GM18520 (cell line): ENCODE measurements around the gene SGO1.

Source experiments
- ATAC-seq: cut with Tn5 transposase; IDR thresholded peaks from one replicate; pipeline ENCODE4 v1.9.1; 2021; ENCODE audit not compliant: unreplicated experiment

SGO1 gene

DNA sequence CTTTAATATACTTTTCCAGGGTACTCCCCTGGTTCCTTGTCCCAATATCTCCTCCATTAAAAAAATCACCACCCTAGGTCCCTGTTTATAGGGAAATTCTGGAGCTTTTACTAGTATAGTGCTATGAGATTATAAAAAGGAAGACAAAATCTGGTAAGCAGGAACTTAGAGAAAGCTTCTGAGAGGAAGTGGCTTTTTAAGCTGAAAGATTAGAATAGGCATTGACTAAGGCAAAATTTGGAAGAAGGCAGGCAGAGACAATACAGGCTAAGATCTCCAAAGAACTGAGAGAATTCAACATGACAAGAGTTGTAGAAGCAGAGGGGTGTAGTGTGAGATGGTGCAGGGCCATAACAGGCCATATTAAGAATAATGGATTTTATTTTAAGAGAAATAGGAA, 25.8 kb downstream of the SGO1 start:
- ATAC-seq, result no peak

DNA sequence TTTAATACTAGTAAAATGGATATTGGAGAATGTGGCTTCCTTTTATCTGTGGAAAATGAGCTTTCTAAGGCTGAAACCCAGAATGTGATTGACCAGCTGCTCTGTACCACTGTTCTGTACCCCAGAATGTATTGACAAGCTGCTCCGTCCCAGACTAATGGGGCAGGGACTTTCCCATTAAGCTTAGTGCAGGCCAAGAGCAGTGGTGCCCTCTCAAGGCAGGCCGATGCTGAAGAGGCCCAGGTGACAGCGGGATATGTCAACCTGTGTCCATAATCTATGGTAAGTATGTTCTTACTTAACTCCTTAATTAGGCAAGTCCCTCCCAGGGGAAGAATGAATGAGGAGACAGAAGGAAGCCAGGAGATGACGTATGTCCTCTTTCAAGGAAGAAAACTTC, 31.1 kb downstream of the SGO1 start:
- ATAC-seq, result no peak

DNA sequence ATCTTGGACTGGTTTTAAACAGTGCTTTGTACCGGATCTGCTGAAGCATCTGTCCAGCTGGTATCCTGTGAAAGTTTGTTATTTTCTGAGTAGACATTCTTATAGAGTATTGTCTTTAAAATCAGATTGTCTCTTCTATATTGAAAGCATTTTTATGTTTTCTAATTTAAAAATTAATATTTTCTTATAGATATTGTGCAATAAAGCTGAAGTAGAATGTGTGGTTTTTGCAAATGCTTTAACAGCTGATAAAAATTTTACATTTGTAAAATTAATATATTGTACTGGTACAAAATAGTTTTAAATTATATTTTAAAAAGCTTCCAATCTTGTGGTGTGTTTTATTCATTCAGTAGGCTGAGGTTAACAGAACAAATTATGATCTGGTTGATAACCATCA, 31.9 kb downstream of the SGO1 start:
- ATAC-seq, result no peak

DNA sequence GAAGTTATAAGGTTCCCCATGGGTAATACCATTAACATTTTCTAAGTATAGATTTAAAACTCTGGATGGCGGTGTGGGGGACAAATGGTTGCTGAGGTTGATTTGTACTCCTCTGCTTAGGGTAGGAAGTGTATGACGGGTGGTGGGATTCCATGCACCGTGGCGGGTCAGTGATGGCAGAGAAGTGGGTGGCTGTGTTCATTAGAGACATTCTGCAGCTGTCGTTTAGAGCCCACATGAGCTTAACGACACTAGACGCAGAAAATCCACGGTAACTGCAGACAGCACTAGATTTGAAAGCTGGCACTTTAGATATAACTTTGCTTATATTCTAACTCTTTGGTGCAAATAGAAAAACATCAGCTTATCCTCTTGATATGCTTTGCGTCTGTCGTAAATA, 37.5 kb downstream of the SGO1 start:
- no peak for ATAC-seq

DNA sequence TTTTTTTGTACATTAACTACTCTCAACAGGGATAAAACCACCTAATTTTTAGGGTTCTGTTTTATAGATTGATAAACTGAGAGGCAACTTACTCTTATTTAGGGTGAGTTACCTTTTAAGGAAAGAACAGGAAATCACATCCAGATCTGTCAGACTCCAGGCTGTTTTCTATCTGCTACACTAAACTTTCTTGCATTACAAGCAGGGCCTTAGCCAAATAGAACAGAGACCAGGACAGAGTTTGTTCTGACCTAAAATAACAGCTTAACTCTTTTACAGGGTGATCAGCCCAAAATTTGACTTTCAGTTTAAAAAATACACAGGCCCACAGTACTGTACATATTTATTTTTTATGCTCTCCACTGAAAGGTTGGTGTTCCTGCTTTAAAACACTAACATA, 38.6 kb downstream of the SGO1 start:
- ATAC-seq, result no peak

DNA sequence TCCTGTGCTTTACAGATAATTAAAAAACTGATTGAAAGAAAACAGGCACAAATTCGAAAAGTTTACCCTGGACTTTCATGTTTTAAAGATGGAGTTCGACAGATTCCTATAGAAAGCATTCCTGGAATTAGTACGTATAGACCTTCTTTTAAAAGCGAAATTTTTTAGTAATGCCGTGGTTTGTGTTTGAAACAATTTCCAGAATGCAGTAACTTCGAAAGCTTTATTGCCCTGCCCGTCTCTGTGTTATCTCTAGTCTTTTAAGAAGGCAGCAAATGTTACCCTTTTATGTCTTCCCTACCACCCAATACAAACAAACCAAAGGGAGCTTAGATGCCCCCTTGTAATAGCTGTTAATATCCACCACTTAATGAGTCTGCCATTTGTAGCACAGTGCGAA, 39.7 kb downstream of the SGO1 start:
- ATAC-seq, result no peak

DNA sequence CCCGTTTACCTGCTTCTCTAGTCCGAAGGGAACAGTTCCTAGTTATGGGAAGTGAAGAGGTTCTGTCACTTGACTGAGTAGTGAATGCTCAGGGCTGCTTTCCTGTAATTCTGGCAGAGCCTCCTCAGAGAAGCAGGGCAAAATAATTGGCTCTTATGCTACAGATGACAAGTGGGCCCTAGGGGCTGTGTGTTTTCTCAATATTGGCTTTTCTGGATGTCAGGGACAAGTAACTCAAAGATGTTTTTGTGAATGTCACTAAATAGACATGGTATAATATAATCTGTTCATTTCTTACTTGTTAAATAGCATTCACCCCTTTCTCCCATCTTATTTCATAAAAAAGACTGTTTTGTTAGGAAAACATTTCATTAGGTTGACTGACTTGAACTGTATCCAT, 40.1 kb downstream of the SGO1 start:
- ATAC-seq, result no peak

DNA sequence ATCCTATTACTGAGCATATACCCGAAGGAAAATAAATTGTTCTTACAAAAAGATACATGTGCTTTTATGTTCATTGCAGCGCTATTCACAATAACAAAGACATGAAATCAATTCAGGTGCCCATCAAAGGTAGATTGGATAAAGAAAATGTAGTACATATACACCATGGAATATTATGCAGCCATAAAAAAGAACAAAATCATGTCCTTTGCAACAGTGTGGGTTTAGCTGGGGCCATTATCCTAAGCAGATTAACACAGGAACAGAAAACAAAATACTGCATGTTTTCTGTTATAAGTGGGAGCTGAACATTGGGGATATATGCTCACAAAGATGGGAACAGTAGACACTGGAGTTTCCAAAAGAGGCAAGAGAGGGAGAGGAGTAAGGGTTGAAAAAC, 42.5 kb downstream of the SGO1 start:
- no peak for ATAC-seq

DNA sequence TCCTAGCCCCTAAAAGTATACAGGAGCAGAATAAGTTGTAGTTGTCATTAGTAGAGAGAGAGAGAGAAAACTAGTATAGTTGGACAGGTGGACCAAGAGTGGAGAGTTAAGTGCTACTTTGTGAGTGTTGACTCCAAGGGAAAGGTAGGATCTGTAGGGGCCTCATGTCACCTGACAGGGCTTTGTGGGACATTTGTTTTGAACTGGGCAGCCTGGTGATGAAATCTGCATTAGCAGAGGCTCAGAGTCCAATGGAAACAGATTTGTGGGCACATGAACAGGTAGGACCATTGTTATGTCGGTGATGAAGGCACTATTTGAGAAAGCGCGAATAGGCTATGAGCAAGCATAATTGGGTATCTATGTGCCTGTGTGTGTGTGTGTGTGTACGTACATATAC, 43.5 kb downstream of the SGO1 start:
- no peak for ATAC-seq

DNA sequence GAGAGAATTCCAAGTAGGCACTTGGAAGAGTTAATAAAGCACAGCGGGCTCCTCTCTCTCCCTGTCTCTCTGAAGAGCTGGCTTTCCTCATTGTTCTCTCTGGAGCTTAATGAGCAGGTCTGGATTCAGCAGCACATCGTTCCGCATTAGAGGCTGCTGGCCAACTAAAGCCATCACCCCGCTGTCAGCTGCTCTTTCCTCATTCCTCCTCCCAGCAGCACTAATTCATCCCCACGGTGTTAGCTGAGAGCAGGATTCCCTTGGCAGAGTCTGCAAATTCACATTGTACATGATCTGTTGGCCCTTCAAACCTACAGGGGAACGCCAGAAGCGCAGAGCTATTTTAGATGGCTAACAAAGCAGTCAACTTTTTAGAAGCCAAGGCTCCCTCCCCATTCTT, 44.2 kb downstream of the SGO1 start:
- no peak for ATAC-seq

DNA sequence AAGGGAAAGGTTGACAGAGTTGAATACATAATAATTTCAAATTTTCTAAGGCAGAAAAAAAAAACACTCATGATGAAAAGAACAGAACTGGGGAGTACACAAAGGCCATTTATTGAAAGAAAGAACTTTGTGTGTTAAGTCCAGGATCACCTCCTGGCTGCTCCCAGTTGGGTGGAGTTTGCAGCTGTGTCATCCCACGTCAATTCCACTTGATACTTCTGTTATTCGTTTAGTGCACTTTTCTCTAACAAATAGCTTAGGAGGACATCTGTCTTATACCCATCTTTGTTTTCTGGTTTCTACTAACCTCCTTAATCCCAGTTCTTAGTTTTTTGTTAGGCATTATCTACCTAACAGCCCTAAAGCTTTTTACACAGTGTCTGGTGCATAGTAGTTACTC, 44.7 kb downstream of the SGO1 start:
- no peak for ATAC-seq

DNA sequence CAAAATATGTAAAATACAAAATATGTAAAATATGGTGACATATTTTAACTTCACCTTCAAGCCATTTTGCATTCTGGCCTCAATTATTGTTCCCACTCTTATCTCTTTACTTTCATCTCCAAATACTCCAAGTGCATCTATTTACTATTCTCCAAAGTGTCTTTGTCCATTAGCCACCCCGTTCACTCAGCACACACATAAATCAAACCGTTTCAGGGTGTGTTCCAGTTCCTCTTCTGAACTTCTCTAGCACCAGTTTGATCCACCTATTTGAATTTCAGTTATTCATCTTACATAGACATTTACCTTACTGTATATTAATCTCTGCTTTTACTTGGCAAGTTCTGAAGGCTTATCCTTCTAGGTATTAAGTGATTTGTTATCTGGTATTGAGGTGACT, 45.1 kb downstream of the SGO1 start:
- no peak for ATAC-seq

DNA sequence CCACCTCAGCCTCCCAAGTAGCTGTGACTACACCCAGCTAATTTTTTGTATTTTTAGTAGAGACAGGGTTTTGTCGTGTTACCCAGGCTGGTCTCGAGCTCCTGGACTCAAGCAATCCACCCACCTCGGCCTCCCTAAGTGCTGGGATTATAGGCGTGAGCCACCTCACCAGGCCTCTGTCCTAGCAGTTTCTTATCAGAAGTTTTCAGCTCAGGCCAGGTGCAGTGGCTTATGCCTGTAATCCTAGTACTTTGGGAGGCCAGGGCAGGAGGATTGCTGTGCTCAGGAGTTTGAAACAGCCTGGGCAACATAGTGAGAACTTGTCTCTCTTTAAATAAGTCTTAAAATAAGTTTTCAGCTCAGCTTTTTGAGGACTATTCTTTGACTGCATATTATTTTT, 48.4 kb downstream of the SGO1 start:
- no peak for ATAC-seq

DNA sequence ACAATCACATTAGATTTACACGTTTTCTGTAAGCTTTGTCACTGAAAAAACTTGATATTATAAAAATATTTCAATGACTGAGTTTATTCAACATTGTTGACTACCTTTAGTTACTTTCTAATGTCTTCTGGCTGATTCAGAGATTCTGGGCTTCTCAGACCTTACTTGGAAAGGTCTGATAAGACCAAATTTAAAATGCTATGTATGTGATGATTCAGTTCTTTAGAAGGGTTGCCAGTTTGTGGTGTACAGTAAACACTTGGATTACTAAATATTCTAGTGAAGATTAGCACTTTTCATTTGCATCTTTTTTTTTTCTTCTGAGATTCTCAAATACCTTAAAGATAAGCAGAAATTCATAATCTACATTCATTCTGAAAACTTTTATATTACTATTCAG, 49.8 kb downstream of the SGO1 start:
- no peak for ATAC-seq

DNA sequence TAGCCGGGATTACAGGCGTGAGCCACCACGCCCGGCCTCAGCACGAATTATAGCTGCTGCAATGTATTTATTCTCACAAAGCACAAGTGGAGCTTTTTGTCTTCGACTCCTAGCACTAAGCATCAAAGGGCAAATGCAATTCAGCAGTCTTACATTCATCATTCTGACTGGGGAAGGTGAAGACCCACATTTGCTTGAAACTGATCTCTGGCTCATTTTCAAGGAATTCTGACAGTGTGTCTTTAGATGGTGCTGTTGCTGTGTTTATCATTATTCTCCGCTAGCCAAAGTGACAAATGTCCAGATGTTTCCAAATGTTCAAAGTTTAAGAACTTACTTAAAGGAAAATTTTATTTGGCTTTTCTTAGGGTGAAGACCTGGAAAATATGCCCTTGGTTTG, 55.9 kb downstream of the SGO1 start:
- ATAC-seq, result no peak

DNA sequence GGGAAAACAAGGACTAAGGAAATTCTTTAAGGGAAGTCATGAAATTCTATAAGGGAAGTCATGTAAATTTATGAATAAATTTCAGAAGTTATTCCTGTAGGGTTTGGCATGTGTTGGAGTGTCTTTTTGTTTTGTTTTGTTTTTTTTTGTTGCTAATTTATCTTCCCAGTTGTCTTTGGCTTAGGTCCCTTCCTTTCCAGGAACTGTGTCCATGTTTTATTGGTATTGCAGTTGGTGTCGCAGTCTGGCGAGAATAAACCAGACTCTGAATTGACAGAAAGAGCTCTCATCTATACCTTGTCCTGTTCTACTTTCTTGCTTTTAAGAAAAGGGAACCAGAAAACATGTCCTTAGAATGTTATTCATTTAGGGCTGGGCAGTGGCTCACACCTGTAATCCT, 57.6 kb downstream of the SGO1 start:
- ATAC-seq, result no peak

DNA sequence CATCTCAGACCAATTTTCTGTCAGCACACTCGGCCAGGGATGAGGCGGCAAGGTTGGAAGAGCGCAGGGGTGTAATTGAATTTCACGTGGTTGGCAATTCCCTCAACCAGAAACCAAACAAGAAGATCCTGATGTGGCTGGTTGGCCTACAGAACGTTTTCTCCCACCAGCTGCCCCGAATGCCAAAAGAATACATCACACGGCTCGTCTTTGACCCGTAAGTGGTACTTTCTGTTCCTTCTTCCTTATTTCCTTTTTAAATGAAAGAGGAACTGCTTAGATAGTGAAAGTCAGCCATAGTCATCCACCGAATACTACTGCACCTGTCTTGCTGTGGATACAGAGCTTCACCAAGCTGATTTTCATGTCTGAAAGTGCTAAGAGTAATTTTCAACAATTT, 60.1 kb downstream of the SGO1 start:
- peak; percentile 100 for ATAC-seq

DNA sequence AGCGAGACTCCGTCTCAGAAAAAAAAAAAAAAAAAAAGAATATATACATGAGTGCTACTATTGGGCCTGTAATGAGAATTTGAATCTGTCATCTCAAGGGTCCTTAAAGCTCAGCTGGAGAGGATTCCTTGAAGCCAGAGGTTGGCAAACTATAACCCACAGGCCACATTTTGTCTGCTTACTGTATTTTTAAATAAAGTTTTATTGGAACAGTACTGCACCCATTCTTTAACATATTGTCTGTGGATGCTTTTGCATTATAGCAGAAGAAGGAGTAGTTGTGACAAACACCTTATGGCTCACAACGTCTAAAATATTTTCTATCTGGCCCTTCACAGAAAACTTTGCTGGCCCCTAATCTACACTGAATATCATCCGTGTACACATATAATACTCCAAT, 60.7 kb downstream of the SGO1 start:
- no peak for ATAC-seq

DNA sequence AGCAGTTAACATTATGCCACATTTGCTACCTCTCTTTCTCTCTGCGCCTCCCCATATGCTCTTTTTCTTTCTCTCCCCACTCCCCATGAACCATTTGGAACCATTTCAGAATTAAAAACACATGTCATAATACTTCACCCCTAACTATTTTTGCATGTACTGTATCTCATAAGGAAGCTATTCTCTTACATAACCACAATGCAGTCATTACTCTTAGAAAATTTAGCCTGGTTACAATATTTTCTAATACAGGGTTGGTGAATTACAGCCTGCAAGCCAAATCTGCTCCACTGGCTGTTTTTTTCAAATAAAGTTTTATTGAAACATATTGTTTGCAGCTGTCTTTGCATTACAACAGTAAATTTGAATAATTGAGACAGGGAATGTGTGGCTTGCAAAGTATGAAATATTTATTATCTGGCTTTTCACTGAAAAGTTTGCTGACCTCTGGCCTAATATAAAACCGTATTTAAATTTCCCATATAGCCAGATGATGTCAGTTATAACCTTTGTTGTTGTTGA, 62.8 kb downstream of the SGO1 start:
- no peak for ATAC-seq

DNA sequence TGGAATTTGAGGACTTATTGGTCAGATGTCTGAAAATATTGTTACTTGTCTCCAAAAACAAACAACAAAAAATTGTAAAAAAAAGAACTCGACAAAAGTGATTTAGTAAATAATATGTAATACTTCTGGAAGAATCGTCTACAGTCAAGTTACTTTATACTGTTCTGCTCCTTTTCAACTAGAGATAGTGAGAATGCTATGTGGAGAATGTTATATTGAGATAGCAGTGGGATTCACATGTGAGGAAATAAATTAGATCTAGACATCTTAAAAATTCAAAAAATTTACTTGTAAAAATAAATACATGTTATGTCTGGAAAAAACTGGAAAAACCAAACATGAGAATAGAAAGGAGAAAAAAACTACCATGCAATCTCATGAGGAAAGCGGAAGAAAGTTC, 64.9 kb downstream of the SGO1 start:
- no peak for ATAC-seq
